NCI-H226 (cell line): Measurements from ENCODE around the gene GRIN3A.

Experiments used
- DNase-seq: peaks from one replicate; pipeline ENCODE4 v3.0.0-alpha.2; 2015

GRIN3A gene

GRCh38 chr9:101629636-101630035 is 108.8 kb downstream of the GRIN3A start:
- DNase-seq = no peak

DNA sequence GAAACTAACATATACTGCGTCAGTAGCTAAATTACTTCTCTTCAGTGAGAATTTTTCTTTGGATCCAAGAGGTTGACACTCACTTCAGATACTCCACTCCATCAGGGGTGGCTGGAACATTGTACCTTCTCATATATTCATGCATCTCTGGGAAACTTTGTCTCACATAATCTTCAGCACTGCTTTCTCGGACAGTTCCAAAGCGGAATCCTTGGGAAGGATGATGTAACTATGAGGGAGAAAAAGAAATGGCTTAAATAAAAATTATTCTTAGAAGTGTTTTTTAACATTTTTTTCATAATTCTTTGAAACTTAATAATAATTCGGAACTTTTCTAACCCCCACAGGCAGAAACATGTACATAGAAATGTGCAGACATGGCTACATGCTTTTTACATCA is 110.3 kb downstream of the GRIN3A start:
- DNase-seq = peak; percentile 4

DNA sequence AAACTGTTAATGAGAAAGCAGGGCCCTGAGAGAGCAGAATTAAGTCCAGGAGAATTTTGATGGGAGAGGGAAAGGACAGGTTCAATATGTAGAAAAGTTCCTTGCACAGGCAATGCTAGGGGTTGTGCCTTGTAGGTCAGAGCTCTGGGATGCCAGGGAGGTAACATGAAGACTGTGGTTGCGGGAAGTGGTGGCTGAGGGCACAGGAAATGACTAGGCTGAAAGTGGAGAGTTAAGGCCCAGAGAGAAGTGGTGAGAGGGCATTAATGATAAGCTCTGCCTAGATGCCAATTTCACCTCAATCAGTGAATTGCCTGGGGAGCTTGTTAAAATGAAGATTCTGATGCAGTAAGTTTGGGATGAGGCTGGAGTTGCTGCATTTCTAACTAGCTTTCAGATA is 112.2 kb downstream of the GRIN3A start:
- DNase-seq = no peak

GRCh38 chr9:101625876-101626275 is 112.6 kb downstream of the GRIN3A start:
- no peak for DNase-seq

- no peak for DNase-seq
Observed at GRCh38 chr9:101620452-101620851, 118.0 kb downstream of the GRIN3A start.

DNA sequence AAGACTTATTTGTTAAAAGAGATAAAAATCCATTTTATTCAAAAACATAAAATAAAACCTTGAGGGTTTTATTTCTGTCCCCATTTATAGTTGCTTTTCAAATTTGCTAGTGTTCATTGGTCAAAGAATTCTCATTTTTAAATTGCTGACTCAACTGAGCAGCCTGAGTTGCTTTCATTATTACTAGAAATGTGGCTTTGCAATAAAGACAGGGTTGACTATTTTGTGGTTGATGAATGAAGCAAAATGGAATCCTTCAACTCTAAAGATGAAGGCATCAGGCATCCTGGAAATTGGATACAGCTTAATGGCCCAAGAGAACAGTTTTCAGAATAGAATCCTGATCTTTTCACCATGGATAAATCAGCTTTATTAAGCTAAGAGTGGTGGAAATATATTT is 119.7 kb downstream of the GRIN3A start:
- DNase-seq = no peak

- DNase-seq = no peak
Observed at GRCh38 chr9:101605547-101605946, 132.9 kb downstream of the GRIN3A start.

- no peak for DNase-seq
Observed at GRCh38 chr9:101604296-101604695, 134.2 kb downstream of the GRIN3A start.

GRCh38 chr9:101601904-101602765 is 136.3 kb downstream of the GRIN3A start:
- peak; percentile 13 for DNase-seq

- DNase-seq = no peak
Observed at GRCh38 chr9:101594796-101595195, 143.7 kb downstream of the GRIN3A start, which contains the start of gene PPP3R2. Gene PPP3R2, minus strand, starts transcription at chr9:101594969. Its CDS starts 48 bp downstream, at chr9:101594921.

GRCh38 chr9:101593345-101593744 is 145.1 kb downstream of the GRIN3A start:
- DNase-seq = no peak

DNA sequence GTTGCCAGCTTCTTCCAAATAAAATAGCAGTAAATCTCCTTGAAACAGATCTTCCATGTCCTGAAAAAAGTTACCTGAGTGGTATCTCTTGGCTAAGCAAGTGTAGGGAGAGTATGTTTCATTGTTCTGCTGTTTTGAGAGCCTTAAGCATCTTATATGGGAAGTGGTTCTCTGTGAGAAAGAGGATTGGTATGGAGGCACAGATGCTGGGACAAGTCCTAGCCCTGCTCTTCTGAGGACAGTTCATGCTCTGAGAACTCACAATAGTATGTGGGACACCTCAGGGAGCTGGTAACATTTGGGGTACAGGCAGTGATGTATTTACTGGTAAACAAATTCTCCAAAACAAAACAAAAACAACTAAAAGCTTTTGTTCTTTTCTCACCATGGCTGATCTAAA is 145.7 kb downstream of the GRIN3A start:
- DNase-seq = no peak

GRCh38 chr9:101591787-101592446 is 146.5 kb downstream of the GRIN3A start:
- DNase-seq = no peak

GRCh38 chr9:101590901-101591300 is 147.5 kb downstream of the GRIN3A start:
- DNase-seq = no peak

GRCh38 chr9:101590074-101590473 is 148.4 kb downstream of the GRIN3A start:
- DNase-seq = peak; percentile 25

GRCh38 chr9:101587332-101588043 is 151.0 kb downstream of the GRIN3A start:
- no peak for DNase-seq

- DNase-seq = no peak
Observed at GRCh38 chr9:101586651-101587050, 151.8 kb downstream of the GRIN3A start.

DNA sequence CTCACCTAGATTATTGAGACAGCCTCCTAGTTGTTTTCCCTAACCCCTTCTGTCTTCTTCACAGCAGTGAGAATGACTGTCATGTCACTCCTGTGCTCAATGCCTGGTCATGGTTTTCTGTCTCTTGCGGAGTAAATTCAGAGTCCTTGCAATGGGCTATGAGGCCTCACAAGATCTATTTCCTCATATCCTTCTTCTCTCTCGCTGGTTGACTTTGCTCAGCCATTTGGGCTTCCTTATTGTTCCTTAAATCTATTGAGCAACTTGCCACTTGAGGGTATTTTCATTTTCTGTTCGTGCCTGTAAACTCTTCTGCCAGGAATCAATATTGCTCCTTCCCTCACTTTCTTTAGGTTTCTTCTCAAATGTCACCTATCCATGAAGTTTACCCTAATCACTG is 152.7 kb downstream of the GRIN3A start:
- DNase-seq = no peak

DNA sequence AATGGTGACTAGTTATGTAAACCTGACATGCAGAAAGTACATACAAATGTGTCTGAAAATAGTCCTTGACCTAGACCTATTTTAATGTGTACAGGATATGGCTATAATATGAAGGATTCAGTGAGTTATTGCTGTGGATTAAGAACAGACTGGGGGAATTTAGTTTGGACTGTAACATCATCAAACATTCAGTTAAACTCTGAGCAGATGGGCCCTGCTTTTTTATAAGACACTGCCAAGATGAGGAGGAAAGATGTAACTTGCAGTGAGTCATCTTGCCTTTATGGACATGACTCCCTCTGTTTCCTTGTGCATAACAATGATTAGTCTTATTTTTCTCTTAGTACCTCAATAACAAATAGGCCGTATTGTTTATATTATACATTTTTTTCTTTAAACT is 155.9 kb downstream of the GRIN3A start:
- no peak for DNase-seq

DNA sequence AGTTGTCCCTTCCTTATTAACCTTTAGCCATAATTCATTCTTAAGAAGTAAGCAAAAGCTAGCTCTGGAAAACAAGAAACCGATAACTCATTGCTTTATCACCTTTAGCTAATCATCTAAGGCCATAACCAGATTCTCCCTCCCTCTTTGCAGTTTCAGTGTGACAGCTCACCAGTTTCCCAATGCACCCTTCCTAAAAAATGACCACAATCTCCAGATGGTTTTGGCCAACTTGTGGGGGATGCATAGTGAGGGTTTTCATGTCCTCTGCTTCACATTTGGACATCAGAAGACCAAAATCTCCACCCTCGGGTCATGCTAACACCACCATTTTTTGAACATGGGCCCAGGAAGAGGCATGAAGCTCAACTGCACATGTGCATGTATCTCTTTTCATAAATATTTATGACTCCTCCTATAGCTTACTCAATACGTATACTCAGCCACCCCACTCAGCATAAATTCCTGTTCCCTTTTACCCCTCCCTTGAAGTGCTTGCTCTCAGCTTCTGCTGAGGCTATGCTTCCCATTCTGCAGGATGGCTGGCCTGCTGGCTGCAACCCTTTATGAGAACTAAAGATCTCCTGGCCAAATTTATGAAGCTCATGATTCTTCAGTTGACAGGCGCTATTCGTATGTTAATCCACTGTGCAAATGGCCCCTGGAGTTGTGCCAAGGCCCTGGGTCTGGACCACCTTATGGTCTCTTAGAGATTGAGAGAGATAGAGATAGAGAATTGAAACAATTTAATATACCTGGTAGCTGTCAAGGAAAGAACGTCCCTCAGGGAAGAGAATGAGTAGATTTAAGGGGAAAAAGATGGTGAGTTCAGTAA is 158.5 kb downstream of the GRIN3A start:
- DNase-seq = no peak

- no peak for DNase-seq
Observed at GRCh38 chr9:101578378-101578777, 160.1 kb downstream of the GRIN3A start.

GRCh38 chr9:101574731-101575333 is 163.6 kb downstream of the GRIN3A start:
- no peak for DNase-seq
